GM23248 (cell line): ENCODE measurements around the gene PPP1R3D. TPM values are rescaled to one million over a fixed set of nuclear protein-coding genes. Genes with fewer than 3 reads are reported as not detected.
A peak's percentile ranks its signal among the peaks of the same experiment; 100 is the strongest.

Experiments used
- DNase-seq: peaks from one replicate; pipeline ENCODE4 v3.0.0-alpha.2; 2015
- H2AFZ ChIP-seq: fragments of 200-600 bp; sonication (generic); 2 replicates; pipeline ENCODE4 v1.6.1; 2016; ENCODE audit warnings: antibody characterized with exemption
- H3F3A ChIP-seq: fragments of 200-600 bp; sonication (generic); 2 replicates; pipeline ENCODE4 v1.6.1; 2016; ENCODE audit warnings: mild to moderate bottlenecking, antibody characterized with exemption, mixed run types; ENCODE audit not compliant: insufficient read depth
- H3K27ac ChIP-seq: fragments of 200-600 bp; sonication (generic); 2 replicates; pipeline ENCODE4 v1.5.1; 2016; ENCODE audit warnings: mild to moderate bottlenecking
- H3K27me3 ChIP-seq: fragments of 200-600 bp; sonication (generic); replicated peaks from 2 replicates; pipeline ENCODE4 v1.6.1; 2016; ENCODE audit warnings: mild to moderate bottlenecking; ENCODE audit not compliant: insufficient read depth
- H3K36me3 ChIP-seq: fragments of 200-600 bp; sonication (generic); 2 replicates; pipeline ENCODE4 v1.6.1; 2016; ENCODE audit warnings: low read depth, mild to moderate bottlenecking
- H3K4me1 ChIP-seq: fragments of 200-600 bp; sonication (generic); 2 replicates; pipeline ENCODE4 v1.6.1; 2016; ENCODE audit warnings: mild to moderate bottlenecking; ENCODE audit not compliant: insufficient read depth
- H3K4me2 ChIP-seq: fragments of 200-600 bp; sonication (generic); one replicate; pipeline ENCODE4 v1.6.1; 2016; ENCODE audit warnings: mild to moderate bottlenecking; ENCODE audit not compliant: unreplicated experiment
- H3K4me3 ChIP-seq: fragments of 200-600 bp; sonication (generic); 2 replicates; pipeline ENCODE4 v1.5.1; 2016; ENCODE audit warnings: mild to moderate bottlenecking
- H3K79me2 ChIP-seq: fragments of 200-600 bp; sonication (generic); 2 replicates; pipeline ENCODE4 v1.6.1; 2016; ENCODE audit warnings: mild to moderate bottlenecking; ENCODE audit not compliant: insufficient read depth
- H3K9ac ChIP-seq: fragments of 200-600 bp; sonication (generic); 2 replicates; pipeline ENCODE4 v1.6.1; 2016; ENCODE audit warnings: mild to moderate bottlenecking
- H3K9me2 ChIP-seq: fragments of 200-600 bp; sonication (generic); 2 replicates; pipeline ENCODE4 v1.6.1; 2016; ENCODE audit warnings: mixed run types, mild to moderate bottlenecking, moderate library complexity; ENCODE audit not compliant: insufficient read depth
- H3K9me3 ChIP-seq: fragments of 200-600 bp; sonication (generic); one replicate; pipeline ENCODE4 v1.6.1; 2017; ENCODE audit warnings: low read depth
- H4K20me1 ChIP-seq: fragments of 200-600 bp; sonication (generic); 2 replicates; pipeline ENCODE4 v1.6.0; 2016; ENCODE audit not compliant: insufficient read depth
- EZH2 ChIP-seq: fragments of 200-600 bp; sonication (generic); IDR thresholded peaks from 2 replicates; pipeline ENCODE4 v1.6.1; 2018; ENCODE audit warnings: antibody characterized with exemption, mild to moderate bottlenecking; ENCODE audit not compliant: insufficient read depth, poor library complexity, severe bottlenecking
- EZH2phosphoT487 ChIP-seq: fragments of 200-600 bp; sonication (generic); IDR thresholded peaks from 2 replicates; pipeline ENCODE4 v1.6.1; 2018; ENCODE audit warnings: antibody characterized with exemption, moderate library complexity, mild to moderate bottlenecking, low read depth; ENCODE audit not compliant: insufficient read depth
- WGBS, 2 experiments: methylation state at CpG; one replicate each; pipeline ENCODE4 v1.1.6; 2015 to 2017; ENCODE audit warnings: low lambda C conversion rate in 2 of 2, low coverage in 1 of 2; ENCODE audit errors: missing lambda C conversion rate in 2 of 2; 5-methylcytosine and 5-hydroxymethylcytosine counted together
- in situ Hi-C: fragments of 300-500 bp; cut with MboI; formaldehyde crosslinking; loops from 2 replicates; pipeline ENCODE4 v1.15.0; 2020
- polyA plus RNA-seq: library from polyadenylated mRNA; unstranded; fragments of >200 nt; fragmentation: Nextera tagmentation; extraction: Ambion mirVana; gene quantifications from 2 replicates; pipeline ENCODE4 v1.2.1, GENCODE V29; 2016
- total RNA-seq: library from RNA; depleted of rRNA; stranded (reverse); fragments of >200 nt; shearing (Covaris generic); gene quantifications from 2 replicates; pipeline ENCODE4 v1.2.3, GENCODE V29; 2014

Gene PPP1R3D
- total and polyA plus RNA-seq, 2 experiments from 2014 or later = 2.6 to 6.7 TPM

GRCh38 chr20:59935457-59936185 lies 4.5 kb downstream of the PPP1R3D start:
- Histone ChIP-seq H3K9me2 (no peaks in the 10 kb centered on the region), H3K4me3 (no peak overlapping the region), H3K9me3 (no peaks in the 10 kb centered on the region), H3K27ac (no peak overlapping the region), H3K4me2 (no peak overlapping the region), H3K4me1 (peaks cover 25% of the 10 kb centered on the region), H3F3A (peaks cover 11% of the 10 kb centered on the region), H4K20me1 (no peaks in the 10 kb centered on the region; the same call in 1 of the 2 replicates), H3K9ac (no peak overlapping the region), H3K27me3 (no peaks in the 10 kb centered on the region), H2AFZ (no peak overlapping the region), H3K36me3 (no peaks in the 10 kb centered on the region), H3K79me2 (peaks cover 23% of the 10 kb centered on the region)
- no peak for DNase-seq
- no peak for TF ChIP-seq EZH2phosphoT487
- TF ChIP-seq EZH2 = no peak
- in situ Hi-C loops = no loop called here
- WGBS, 2 experiments = 83 to 86% methylated on average over 8 of the region's 8 CpGs

DNA sequence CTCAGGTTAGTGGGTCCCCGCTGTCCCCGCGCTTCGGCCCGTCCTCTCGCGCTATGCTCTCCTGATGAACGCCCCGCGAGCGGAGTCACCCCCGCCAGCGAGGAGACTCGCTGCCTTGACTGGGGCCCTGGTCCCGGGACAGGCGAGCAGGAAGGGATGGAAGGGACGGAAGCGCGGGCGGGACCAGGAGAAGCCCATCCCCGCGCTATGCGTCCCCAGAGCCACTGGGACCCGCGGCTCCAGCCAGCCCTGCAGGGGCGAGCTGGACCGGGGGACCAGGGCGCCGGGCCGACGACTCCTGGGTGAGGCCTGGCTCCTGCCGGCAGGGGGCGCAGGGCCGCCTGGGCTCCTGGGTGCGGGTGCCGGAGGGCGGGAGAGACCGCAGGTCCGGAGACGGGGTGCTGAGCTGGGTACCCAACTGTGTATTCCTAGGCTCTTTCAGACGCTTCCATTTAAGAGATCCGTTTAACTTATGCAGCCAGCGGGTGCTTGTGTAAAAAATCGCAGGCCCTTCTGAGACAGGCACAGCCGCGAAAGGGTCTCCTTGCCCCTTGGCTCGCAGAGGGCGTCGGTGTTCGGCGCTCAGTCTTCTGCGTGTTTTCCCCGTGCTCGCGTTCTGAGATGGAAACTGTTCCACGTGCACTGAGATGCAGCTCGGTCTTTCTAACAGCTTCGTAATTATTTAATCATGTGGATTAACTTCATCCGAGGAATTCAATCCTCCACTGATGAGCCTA lies 6.1 kb downstream of the PPP1R3D start:
- DNase-seq = peak; percentile 87
- Histone ChIP-seq H4K20me1 (no peaks in the 10 kb centered on the region; the same call in 1 of the 2 replicates), H3K4me1 (peaks cover 25% of the 10 kb centered on the region), H2AFZ (peak overlapping the region; percentile 79), H3K27ac (no peak overlapping the region), H3K4me2 (peak overlapping the region; percentile 81), H3K27me3 (no peaks in the 10 kb centered on the region), H3K9me2 (no peaks in the 10 kb centered on the region), H3F3A (peaks cover 11% of the 10 kb centered on the region), H3K9ac (peak overlapping the region; percentile 55), H3K79me2 (peaks cover 23% of the 10 kb centered on the region), H3K9me3 (no peaks in the 10 kb centered on the region), H3K36me3 (no peaks in the 10 kb centered on the region), H3K4me3 (peak overlapping the region; percentile 75)
- TF ChIP-seq EZH2 = no peak
- in situ Hi-C loops = no loop called here
- WGBS, 2 experiments = 3 to 5% methylated on average over 58 to 59 of the region's 59 CpGs

DNA sequence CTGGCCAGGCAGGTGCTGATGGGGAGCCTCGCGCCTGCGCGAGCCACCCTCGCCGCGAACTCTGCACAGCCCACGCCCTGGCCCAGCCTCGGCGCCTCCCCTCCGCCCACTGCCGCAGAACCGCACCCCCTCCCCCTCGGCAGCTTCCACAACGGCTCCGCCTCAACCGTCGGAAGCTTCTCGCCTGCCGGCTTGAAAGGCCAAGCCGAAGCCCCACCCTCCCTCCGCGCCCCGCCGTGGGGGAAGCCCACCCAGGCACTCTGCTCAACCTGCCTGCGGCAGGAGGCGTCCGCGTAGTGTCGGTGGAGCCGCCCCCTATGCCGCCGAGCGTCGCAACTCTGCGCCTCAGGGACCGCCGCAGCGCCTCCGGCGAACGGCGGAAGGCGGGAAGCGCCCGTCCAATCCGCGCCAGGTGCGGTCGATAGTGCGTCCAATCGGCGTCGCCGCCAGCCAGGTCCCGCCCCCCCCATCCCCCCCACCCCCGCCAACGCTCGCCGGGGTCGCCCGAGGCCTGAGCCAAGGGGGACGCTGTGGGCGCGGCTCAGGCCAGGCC lies 6.7 kb downstream of the PPP1R3D start, which contains the start of gene SYCP2:
TSS of gene SYCP2 (minus strand) at position 342 of the 553 bp plus-strand sequence. CDS start 11,224 bp downstream, outside the sequence.
- Histone ChIP-seq H3K27me3 (no peaks in the 10 kb centered on the region), H3F3A (peaks cover 6% of the 10 kb centered on the region), H3K4me2 (peak within 1 kb of the TSS; percentile 81), H3K9me2 (no peaks in the 10 kb centered on the region), H3K9me3 (no peaks in the 10 kb centered on the region), H3K36me3 (no peaks in the 10 kb centered on the region), H2AFZ (peak within 1 kb of the TSS; percentile 79), H3K4me3 (peak within 1 kb of the TSS; percentile 75), H3K4me1 (peaks cover 20% of the 10 kb centered on the region), H3K79me2 (peaks cover 23% of the 10 kb centered on the region), H4K20me1 (no peaks in the 10 kb centered on the region; the same call in 1 of the 2 replicates), H3K9ac (peak within 1 kb of the TSS; percentile 55), H3K27ac (no peak within 1 kb of the TSS)
- in situ Hi-C loops = no loop called here
- WGBS, 2 experiments = 37 to 45% methylated on average over 16 to 45 of the region's 65 CpGs
- peak; percentile 61 for DNase-seq
- TF ChIP-seq EZH2phosphoT487 (no peak), EZH2 (no peak)

- in situ Hi-C loops = no loop called here
- Histone ChIP-seq H3K27me3 (no peaks in the 10 kb centered on the region), H3K9ac (no peak overlapping the region), H3K9me3 (no peaks in the 10 kb centered on the region), H3K4me3 (no peak overlapping the region), H2AFZ (no peak overlapping the region), H3F3A (peaks cover under 1% of the 10 kb centered on the region), H4K20me1 (no peaks in the 10 kb centered on the region; the same call in 1 of the 2 replicates), H3K36me3 (no peaks in the 10 kb centered on the region), H3K4me1 (peaks cover 14% of the 10 kb centered on the region), H3K9me2 (no peaks in the 10 kb centered on the region), H3K4me2 (no peak overlapping the region), H3K79me2 (peaks cover 20% of the 10 kb centered on the region), H3K27ac (no peak overlapping the region)
- DNase-seq = no peak
- 92 to 94% methylated on average over 34 to 72 of the region's 72 CpGs for WGBS, 2 experiments
- TF ChIP-seq EZH2 (no peak), EZH2phosphoT487 (no peak)
These were observed 7.3 kb downstream of the PPP1R3D start for GRCh38 chr20:59932616-59933295.
